HG02870 (cell line): ENCODE results near the gene CENPA.
"Not testable (repeated sequence)": the region's sequence is repeated elsewhere in the genome, so short reads cannot be mapped to it uniquely, and the experiment has no call there.

Experiments used
- ATAC-seq: cut with Tn5 transposase; IDR thresholded peaks from one replicate; pipeline ENCODE4 v1.9.1; 2021; ENCODE audit warnings: mild to moderate bottlenecking, moderate library complexity; ENCODE audit not compliant: unreplicated experiment

Gene CENPA

DNA sequence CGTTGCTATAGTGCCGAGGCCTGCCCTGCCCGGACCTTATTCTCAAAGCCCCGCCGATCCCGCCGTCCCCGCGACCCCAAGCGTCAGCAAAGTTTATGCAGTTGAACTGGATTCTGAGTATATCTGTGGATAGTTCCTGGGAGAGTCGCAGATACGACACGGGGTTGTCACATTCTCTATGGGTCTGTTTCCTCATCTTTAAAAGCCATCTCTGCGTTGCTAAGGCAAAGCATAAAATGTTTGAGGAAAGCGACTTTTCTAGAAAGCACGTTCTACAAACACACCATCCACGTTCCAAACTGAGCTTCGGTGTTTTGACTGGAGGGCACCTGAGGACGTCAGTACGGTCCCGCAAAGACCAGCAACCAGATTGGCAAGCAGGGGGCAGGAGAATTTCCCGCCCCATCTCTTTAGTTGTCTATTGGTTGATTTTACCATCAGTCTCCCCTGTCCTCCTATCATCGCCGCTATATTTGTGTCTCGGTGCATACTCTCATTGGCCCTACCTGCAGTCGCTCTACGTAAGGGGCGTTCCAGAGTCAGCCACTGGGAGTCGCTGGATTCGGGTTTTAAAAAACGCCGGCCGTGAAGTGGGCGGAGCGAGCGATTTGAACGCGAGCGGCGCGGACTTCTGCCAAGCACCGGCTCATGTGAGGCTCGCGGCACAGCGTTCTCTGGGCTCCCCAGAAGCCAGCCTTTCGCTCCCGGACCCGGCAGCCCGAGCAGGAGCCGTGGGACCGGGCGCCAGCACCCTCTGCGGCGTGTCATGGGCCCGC lies at the start of gene CENPA:
TSS of gene CENPA (plus strand) at position 626 of the 776 bp plus-strand sequence. CDS start at position 767, 141 bp downstream.
- peak; percentile 99 for ATAC-seq

DNA sequence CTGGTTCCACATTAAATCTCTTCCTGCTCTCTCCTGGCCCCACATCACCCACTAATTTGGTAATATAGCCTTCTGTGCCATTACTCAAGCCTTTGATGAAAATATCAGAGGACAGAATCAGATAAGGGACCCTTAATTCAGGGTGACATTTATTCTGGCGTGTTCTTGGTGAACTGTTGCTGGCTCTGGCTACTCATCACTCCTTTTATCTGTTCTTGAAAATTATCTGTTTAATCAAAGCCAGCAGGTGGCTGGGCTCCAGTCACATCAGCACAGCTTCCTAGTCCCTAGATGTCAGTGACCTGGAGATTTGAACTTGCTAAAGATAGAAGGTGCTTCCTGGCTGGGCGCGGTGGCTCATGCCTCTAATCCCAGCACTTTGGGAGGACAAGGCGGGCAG lies 48.6 kb upstream of the CENPA start:
- no peak for ATAC-seq

DNA sequence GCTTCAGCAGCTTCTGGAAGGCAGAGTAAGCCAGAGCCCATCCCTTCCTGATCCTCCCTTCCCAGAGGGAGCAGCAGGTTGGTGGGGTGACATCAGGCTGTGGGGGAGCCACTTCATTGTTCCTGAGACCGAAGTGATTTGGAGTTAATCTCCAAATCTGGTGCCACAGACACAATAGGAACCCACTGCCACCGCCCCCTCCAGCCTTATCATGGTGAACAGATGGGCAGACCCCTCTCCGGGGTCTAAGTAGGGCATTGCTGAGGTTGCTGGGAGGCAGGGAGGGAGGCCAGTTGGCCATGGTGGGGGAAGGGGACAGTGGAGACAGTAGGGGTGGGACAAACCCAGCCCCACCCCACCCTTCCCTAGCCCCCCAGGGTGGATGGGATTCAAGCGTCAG lies 47.4 kb upstream of the CENPA start:
- ATAC-seq = no peak

GRCh38 chr2:26739514-26739913 lies 46.3 kb upstream of the CENPA start:
- ATAC-seq = no peak

- no peak for ATAC-seq
These were observed 45.5 kb upstream of the CENPA start for GRCh38 chr2:26740346-26740745.

GRCh38 chr2:26740890-26741302 lies 45.0 kb upstream of the CENPA start:
- no peak for ATAC-seq

DNA sequence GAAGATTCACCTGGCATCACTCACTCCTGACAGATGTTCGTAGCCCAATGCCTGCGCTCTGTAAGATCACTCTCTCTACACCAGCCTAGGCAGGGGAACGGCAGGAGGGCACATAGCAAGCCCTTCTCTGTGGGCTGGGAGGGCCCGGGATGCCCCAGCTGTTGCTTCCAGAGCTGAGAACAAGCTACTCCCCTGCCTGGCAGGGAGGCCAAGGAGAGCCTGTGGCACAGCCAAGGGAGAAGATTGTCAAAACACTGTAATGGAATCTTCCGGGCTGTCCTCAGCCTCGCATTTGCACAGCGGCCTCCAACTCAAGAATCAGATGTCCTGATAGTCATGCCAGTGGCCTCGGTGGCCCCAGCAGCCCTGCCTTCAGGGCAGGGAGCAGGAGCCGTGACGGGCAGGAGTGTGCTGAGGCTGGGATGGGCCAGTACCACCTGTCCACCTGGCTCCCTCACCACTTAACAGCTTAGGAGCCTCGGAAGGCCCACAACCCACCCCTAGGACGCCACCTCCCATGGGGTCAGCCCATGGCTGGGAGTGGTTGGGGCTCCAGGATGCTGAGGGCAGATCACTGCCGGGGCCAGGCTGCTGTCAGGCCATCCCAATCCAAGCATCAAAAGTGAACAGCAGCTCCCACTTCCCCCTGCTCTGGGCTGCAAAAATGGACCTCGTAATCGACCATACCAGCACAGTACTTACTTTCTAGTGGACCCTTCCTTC lies 43.6 kb upstream of the CENPA start:
- no peak for ATAC-seq

DNA sequence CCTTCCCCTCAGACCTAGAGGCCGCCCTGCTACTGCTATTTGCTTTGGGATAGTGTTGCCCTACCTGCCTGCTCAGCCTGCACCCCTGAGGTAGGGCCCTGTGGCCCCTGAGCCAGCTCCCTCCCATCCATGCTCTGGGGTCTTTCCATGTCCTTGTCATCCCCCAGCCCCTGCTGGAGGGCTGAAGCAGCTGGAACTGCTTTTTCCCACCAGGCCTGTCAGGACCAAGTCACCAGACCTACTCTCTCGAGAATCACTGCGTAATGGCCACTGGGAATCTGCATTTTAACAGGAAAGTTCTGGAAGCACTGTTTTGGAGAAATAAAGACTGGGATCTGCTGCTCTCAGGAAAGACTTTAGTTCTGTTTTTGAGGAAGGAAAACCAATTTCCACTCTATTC lies 42.0 kb upstream of the CENPA start:
- ATAC-seq = no peak

DNA sequence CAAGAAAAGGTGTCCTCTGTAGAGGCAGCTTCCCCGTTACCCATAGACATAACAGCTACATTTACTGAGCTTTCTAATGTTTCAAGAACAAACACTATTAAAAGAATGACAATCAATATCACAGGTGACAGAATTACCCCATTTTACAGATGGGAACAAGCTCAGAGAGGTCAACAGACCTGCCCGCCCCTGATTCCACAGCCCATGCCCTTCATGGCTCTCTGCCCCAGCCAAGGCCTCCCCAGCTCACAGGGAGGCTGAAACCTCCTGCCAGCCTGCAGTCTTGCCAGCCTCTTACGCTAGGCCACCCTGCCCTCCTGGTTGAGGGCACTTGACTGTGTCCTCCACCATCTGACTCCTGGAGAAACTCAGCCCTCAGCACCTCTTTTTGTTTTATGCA lies 40.9 kb upstream of the CENPA start:
- ATAC-seq = no peak

GRCh38 chr2:26745609-26746327 lies 40.1 kb upstream of the CENPA start:
- no peak for ATAC-seq

- ATAC-seq = no peak
These were observed 38.9 kb upstream of the CENPA start for GRCh38 chr2:26746934-26747333.

GRCh38 chr2:26749787-26750420 lies 36.0 kb upstream of the CENPA start:
- ATAC-seq = not testable (repeated sequence)

DNA sequence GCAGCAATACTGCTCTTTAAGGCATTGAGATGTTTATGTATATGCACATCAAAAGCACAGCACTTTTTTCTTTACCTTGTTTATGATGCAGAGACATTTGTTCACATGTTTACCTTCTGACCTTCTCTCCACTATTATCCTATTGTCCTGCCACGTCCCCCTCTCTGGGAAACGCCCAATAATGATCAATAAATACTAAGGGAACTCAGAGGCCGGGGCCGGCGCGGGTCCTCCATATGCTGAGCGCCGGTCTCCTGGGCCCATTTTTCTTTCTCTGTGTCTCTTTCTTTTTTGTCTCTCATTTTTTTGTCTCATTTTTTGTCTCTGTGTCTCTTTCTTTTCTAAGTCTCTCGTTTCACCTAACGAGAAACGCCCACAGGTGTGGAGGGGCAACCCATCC lies 35.4 kb upstream of the CENPA start:
- ATAC-seq = not testable (repeated sequence)

- ATAC-seq = no peak
These were observed 33.2 kb upstream of the CENPA start for GRCh38 chr2:26752656-26753055.

DNA sequence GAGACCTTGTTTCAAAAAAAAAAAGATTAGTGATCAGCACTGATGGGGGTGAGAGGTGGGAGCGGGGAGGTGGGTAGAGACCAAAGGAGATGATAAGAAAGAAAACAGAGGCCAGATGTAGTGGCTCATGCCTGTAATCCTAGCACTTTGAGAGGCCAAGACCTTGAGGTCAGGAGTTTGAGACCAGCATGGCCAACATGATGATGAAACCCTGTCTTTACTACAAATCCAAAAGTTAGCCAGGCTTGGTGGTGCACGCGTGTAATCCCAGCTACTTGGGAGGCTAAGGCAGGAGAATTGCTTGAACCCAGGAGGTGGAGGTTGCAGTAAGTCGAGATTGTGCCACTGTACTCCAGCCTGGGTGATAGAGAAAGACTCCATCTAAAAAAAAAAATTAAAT lies 31.3 kb upstream of the CENPA start:
- no peak for ATAC-seq

DNA sequence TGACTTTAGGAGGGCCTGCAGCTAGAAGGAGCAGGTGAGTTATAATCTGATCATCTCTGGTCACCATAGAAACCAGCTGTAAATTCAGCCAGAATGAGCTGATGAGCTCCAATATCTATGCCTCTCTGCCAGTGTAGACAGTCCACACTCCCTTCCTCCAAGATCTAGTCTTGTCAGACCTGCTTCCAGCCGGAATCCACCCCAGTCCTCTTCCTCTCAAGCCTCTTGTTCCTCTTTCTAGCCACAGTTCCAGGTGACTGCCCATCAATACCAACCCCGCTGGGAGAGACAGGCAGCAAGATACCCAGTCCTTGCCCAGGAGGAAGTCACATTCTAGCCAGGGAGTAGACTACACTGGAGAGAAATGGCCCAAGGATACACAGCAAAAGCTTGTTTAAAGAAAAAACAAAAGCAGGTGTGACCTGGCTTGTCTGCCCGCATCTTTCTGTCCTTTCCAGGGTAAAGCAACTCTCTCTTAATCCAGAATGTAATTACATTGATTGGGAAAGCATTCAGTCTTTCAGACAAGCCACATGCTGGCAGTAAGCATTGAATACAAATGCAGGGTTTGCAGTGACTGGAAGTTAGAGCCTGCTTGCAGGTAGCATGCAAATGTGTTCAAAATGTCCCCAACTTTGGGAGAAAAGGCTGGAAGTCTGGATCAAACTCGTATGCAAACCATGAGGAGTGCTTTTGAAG lies 30.7 kb upstream of the CENPA start:
- ATAC-seq = no peak

DNA sequence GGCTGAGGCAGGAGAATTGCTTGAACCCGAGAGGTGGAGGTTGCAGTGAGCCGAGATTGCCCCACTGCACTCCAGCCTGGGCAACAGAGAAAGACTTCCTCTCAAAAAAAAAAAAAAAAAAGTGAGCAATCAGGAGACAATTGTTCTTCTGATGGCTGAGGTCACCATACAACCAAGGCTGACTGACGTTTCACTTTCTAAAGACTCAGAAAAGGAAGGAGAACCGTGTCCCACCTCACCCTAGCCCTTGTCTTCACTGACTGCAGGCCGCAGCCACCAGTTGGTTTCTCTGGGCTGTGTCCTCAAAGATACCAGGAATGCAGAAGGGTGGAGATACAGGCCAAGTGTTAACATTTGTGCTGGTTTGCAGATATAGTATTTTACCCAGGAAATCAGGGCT lies 29.5 kb upstream of the CENPA start:
- ATAC-seq = no peak

- ATAC-seq = no peak
These were observed 27.7 kb upstream of the CENPA start for GRCh38 chr2:26757873-26758789.

- ATAC-seq = no peak
These were observed 27.0 kb upstream of the CENPA start for GRCh38 chr2:26758790-26759321.
